Right ventricle myocardium superior (tissue), 1 donor: ENCODE measurements around the gene ITPR2. TPM values are rescaled to one million over a fixed set of nuclear protein-coding genes. Genes with fewer than 3 reads are reported as not detected.

Source experiments
- ATAC-seq: fragments of 200-7000 bp; cut with Tn5 transposase; one replicate; pipeline ENCODE4 v1.9.1; 2020; ENCODE audit warnings: mild to moderate bottlenecking; ENCODE audit not compliant: poor library complexity
- DNase-seq: peaks from one replicate; pipeline ENCODE4 v3.0.0-alpha.2; 2020
- intact Hi-C: fragments of 100-400 bp; cut with DNase I; formaldehyde crosslinking; loops from one replicate; pipeline ENCODE4 v1.11.2; 2022
- total RNA-seq: library from RNA; stranded (reverse); fragmentation: NEBNext Ultra II Directional; extraction: Animal tissue kit (Norgen Biotek cat#: 25700); gene quantifications from one replicate; pipeline ENCODE4 v1.2.1, GENCODE V29; 2021
- donor health status: DM: no; HTN: yes; CAD: no; lungs with severe emphysema.

Gene ITPR2
- total RNA-seq, 1 donor from 2014 or later = 10.0 TPM

- no peak for DNase-seq
- ATAC-seq = no peak
- intact Hi-C loops = loop anchor here (10.0 kb wide), 1 partner anchor 428 kb away; no protein-coding TSS in a partner anchor
These were observed 530.2 kb downstream of the ITPR2 start for GRCh38 chr12:26302776-26303175.

- ATAC-seq (no peak), DNase-seq (no peak)
- intact Hi-C loops = loop anchor here (10.0 kb wide), 1 partner anchor 425 kb away; no protein-coding TSS in a partner anchor
These were observed 533.2 kb downstream of the ITPR2 start for GRCh38 chr12:26299751-26300150.

GRCh38 chr12:26298785-26299621, 534.0 kb downstream of the ITPR2 start:
- no peak for DNase-seq

GRCh38 chr12:26297396-26298070, 535.5 kb downstream of the ITPR2 start:
- intact Hi-C loops = no loop called here
- DNase-seq (no peak), ATAC-seq (no peak)

More at GRCh38 chr12:26298785-26299621, 534.0 kb downstream of the ITPR2 start:
- ATAC-seq = peak; percentile 95
- intact Hi-C loops = no loop called here

- intact Hi-C loops = no loop called here
- no peak for DNase-seq
- no peak for ATAC-seq
These were observed 538.0 kb downstream of the ITPR2 start for GRCh38 chr12:26295001-26295400.

- DNase-seq (no peak), ATAC-seq (no peak)
- intact Hi-C loops = no loop called here
These were observed 539.4 kb downstream of the ITPR2 start for GRCh38 chr12:26293612-26294011.

- DNase-seq (no peak), ATAC-seq (no peak)
- intact Hi-C loops = no loop called here
These were observed 540.4 kb downstream of the ITPR2 start for GRCh38 chr12:26292596-26292995.

GRCh38 chr12:26290565-26290964, 542.4 kb downstream of the ITPR2 start:
- no peak for ATAC-seq
- intact Hi-C loops = no loop called here
- DNase-seq = no peak

- intact Hi-C loops = no loop called here
- no peak for DNase-seq
- ATAC-seq = peak; percentile 84
These were observed 545.2 kb downstream of the ITPR2 start for GRCh38 chr12:26287671-26288381.

Other genes starting within 250 kb of the ITPR2 start
- 27.0 TPM for gene INTS13, start 104.8 kb upstream of the ITPR2 start, total RNA-seq
- gene FGFR1OP2, start 105.3 kb upstream of the ITPR2 start, total RNA-seq = 30.0 TPM
- gene TM7SF3, start 181.2 kb upstream of the ITPR2 start, total RNA-seq = 19.7 TPM
- 44.8 TPM for gene MED21, start 189.4 kb upstream of the ITPR2 start, total RNA-seq
- not detected for gene C12orf71, start 249.4 kb upstream of the ITPR2 start, total RNA-seq